GM18498 (cell line): Measurements from ENCODE around the gene ZP1.

ENCODE experiments used
- ATAC-seq: cut with Tn5 transposase; IDR thresholded peaks from one replicate; pipeline ENCODE4 v1.9.1; 2021; ENCODE audit warnings: mild to moderate bottlenecking, moderate library complexity; ENCODE audit not compliant: unreplicated experiment

ZP1 gene

GRCh38 chr11:60844045-60844869 is 23.1 kb upstream of the ZP1 start:
- no peak for ATAC-seq

GRCh38 chr11:60844870-60845221 is 22.5 kb upstream of the ZP1 start:
- ATAC-seq = no peak

- ATAC-seq = no peak
Measured at GRCh38 chr11:60845338-60845737, 22.0 kb upstream of the ZP1 start.

- no peak for ATAC-seq
Measured at GRCh38 chr11:60847281-60847680, 20.1 kb upstream of the ZP1 start.

GRCh38 chr11:60847896-60848295 is 19.4 kb upstream of the ZP1 start:
- ATAC-seq = no peak

GRCh38 chr11:60848714-60849151 is 18.6 kb upstream of the ZP1 start:
- ATAC-seq = no peak

- no peak for ATAC-seq
Measured at GRCh38 chr11:60849641-60850520, 17.5 kb upstream of the ZP1 start.

GRCh38 chr11:60851327-60852104 is 15.8 kb upstream of the ZP1 start:
- ATAC-seq = no peak

GRCh38 chr11:60852117-60852981 is 15.0 kb upstream of the ZP1 start:
- no peak for ATAC-seq

GRCh38 chr11:60852982-60853950 is 14.1 kb upstream of the ZP1 start:
- ATAC-seq = no peak

GRCh38 chr11:60854140-60854846 is 13.0 kb upstream of the ZP1 start:
- no peak for ATAC-seq

GRCh38 chr11:60854847-60855725 is 12.3 kb upstream of the ZP1 start:
- ATAC-seq = no peak

GRCh38 chr11:60855726-60856633 is 11.4 kb upstream of the ZP1 start, which contains the start of gene PTGDR2:
PTGDR2 (minus strand) TSS chr11:60855950; CDS start chr11:60853722, 2,228 bp downstream.
- ATAC-seq = no peak

- no peak for ATAC-seq
Measured at GRCh38 chr11:60857378-60858232, 9.7 kb upstream of the ZP1 start.

- ATAC-seq = no peak
Measured at GRCh38 chr11:60858236-60858635, 9.1 kb upstream of the ZP1 start.
